Measurements from ENCODE around the gene TSHR.

The TSHR gene

DNA sequence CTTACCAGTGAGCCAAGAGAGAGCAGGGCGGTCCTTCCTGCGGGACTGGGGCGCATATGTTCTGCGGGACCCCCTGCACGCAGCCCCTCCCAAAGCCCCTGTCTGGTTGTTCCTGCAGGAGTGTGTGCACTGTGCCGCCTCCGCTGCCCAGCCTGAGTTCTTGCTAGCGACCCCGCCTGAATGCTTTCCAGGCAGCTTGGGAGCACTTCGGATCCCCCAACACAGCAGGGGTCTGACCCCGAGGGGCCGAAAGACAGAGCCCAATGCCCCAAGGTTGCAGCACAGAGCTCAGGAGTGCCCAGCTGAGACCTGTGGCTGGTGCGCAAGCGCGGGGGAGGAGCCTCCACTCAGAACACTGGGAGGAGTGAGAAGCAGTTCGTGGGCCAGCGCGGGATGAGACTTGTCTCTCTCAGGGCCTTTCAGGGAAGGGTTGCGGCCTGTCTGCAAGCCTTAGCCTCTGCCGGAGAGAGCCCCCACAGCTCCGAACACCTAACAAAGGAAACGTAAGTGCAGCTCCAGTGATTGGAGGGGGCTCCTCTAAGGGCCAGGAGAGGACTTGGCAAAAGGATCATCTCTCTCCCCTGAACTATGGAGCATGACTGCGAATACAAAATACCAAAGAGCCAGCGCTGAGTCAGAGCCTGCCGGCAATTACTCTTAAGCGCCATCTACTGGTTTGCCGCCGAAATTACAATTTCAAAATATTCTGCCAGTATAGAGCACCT, 214.8 kb downstream of the TSHR start:
- no peaks in the 10 kb centered on the region for H3K79me1 ChIP-seq (ENCODE audit: low read length)
- peak overlapping the region; percentile 93 for H2BK5ac ChIP-seq (ENCODE audit: low read length)
- DNase-seq = peak; percentile 92
- peak overlapping the region; percentile 64 for H3K27ac ChIP-seq (ENCODE audit: low read depth, low read length)
- H3K4me2 ChIP-seq (ENCODE audit: low read length) = peak overlapping the region; percentile 82
- no peaks in the 10 kb centered on the region for H3K79me2 ChIP-seq (ENCODE audit: control insufficient read depth, insufficient read depth, low read length)
- H3K4me1 ChIP-seq (ENCODE audit: control insufficient read depth, low read depth, low read length) = no peaks in the 10 kb centered on the region
- peak overlapping the region; percentile 88 for H3K18ac ChIP-seq (ENCODE audit: low read length)
- H4K5ac ChIP-seq (ENCODE audit: low read length) = no peak overlapping the region
- H3K9ac ChIP-seq (ENCODE audit: low read length) = peak overlapping the region; percentile 81
- no CpG with 5 or more reads among the region's 28 CpGs for WGBS (ENCODE audit: extremely low coverage, insufficient coverage, low lambda C conversion rate)
- H2BK15ac ChIP-seq (replicated peaks; ENCODE audit: low read depth) = no peak overlapping the region
- H2BK120ac ChIP-seq (ENCODE audit: low read depth, low read length) = no peak overlapping the region
- peak overlapping the region; percentile 96 for H3K56ac ChIP-seq (ENCODE audit: low read length)
- no peaks in the 10 kb centered on the region for H3K27me3 ChIP-seq (ENCODE audit: insufficient read depth, low read length, poor library complexity)
- H3K23ac ChIP-seq (ENCODE audit: low read length) = no peak overlapping the region
- peak overlapping the region; percentile 57 for H3K4me3 ChIP-seq (ENCODE audit: low read length)
- H3K36me3 ChIP-seq (ENCODE audit: control insufficient read depth, insufficient read depth, low read length) = no peaks in the 10 kb centered on the region
- H4K8ac ChIP-seq (ENCODE audit: low read depth, low read length) = no peak overlapping the region
- no peak overlapping the region for H2AK5ac ChIP-seq (ENCODE audit: low read length)
- H3K4ac ChIP-seq (ENCODE audit: low read depth, low read length) = peak overlapping the region; percentile 89

DNA sequence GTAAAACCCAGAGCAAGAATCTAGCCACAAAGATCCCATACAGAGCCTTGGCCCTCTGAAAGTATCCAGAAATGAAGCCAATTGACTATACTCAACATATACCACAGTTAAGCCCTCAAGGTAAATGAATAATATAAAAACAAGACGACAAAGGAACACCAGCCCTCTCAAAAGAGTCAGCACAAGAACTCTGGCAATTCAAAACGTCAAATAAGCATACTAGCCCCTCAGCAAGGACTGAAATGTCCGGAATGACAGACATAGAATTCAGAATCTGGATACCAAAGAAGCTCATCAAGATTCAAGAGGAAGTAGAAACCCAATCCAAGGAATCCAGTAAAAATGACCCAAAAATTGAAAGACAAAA, 215.4 kb downstream of the TSHR start:
- Histone ChIP-seq H3K4me3 (ENCODE audit: low read length) (no peak overlapping the region), H3K4me1 (ENCODE audit: control insufficient read depth, low read depth, low read length) (no peaks in the 10 kb centered on the region), H3K27ac (ENCODE audit: low read depth, low read length) (no peak overlapping the region), H4K8ac (ENCODE audit: low read depth, low read length) (no peak overlapping the region), H2BK5ac (ENCODE audit: low read length) (no peak overlapping the region), H2BK15ac (replicated peaks; ENCODE audit: low read depth) (no peak overlapping the region), H4K5ac (ENCODE audit: low read length) (no peak overlapping the region), H3K9ac (ENCODE audit: low read length) (no peak overlapping the region), H3K4me2 (ENCODE audit: low read length) (no peak overlapping the region), H2BK120ac (ENCODE audit: low read depth, low read length) (no peak overlapping the region), H3K27me3 (ENCODE audit: insufficient read depth, low read length, poor library complexity) (no peaks in the 10 kb centered on the region), H3K4ac (ENCODE audit: low read depth, low read length) (no peak overlapping the region), H3K23ac (ENCODE audit: low read length) (no peak overlapping the region), H3K79me1 (ENCODE audit: low read length) (no peaks in the 10 kb centered on the region), H3K36me3 (ENCODE audit: control insufficient read depth, insufficient read depth, low read length) (no peaks in the 10 kb centered on the region), H3K56ac (ENCODE audit: low read length) (no peak overlapping the region), H3K18ac (ENCODE audit: low read length) (no peak overlapping the region), H2AK5ac (ENCODE audit: low read length) (no peak overlapping the region), H3K79me2 (ENCODE audit: control insufficient read depth, insufficient read depth, low read length) (no peaks in the 10 kb centered on the region)
- no peak for DNase-seq
- WGBS (ENCODE audit: extremely low coverage, insufficient coverage, low lambda C conversion rate) = no CpG with 5 or more reads among the region's 3 CpGs

DNA sequence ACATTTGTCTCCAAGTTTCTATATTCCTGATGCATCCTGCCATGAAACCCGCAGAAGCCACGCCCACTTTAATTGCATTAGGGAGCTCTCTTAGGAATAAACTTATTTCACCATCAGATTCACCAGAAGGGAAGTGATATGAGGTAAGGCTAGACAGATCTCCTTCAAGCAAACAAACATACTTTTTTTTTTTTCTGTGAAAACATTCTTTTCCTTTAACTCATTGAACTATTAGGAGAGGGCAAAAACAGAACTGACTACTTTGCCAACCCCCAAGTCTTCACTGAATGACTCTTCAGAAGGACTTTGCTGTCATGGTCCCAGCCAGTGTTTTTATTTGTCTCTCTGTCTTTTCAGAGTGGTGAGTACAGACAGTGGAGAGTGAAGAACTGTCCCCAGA, 216.9 kb downstream of the TSHR start:
- no peaks in the 10 kb centered on the region for H3K27me3 ChIP-seq (ENCODE audit: insufficient read depth, low read length, poor library complexity)
- no peak overlapping the region for H2BK15ac ChIP-seq (replicated peaks; ENCODE audit: low read depth)
- no peak overlapping the region for H2BK120ac ChIP-seq (ENCODE audit: low read depth, low read length)
- no peak overlapping the region for H3K4me3 ChIP-seq (ENCODE audit: low read length)
- no peak overlapping the region for H2AK5ac ChIP-seq (ENCODE audit: low read length)
- no CpG with 5 or more reads among the region's 2 CpGs for WGBS (ENCODE audit: extremely low coverage, insufficient coverage, low lambda C conversion rate)
- no peak overlapping the region for H3K4me2 ChIP-seq (ENCODE audit: low read length)
- no peaks in the 10 kb centered on the region for H3K79me2 ChIP-seq (ENCODE audit: control insufficient read depth, insufficient read depth, low read length)
- no peak overlapping the region for H3K23ac ChIP-seq (ENCODE audit: low read length)
- no peak overlapping the region for H3K4ac ChIP-seq (ENCODE audit: low read depth, low read length)
- no peak overlapping the region for H3K56ac ChIP-seq (ENCODE audit: low read length)
- no peaks in the 10 kb centered on the region for H3K4me1 ChIP-seq (ENCODE audit: control insufficient read depth, low read depth, low read length)
- no peaks in the 10 kb centered on the region for H3K79me1 ChIP-seq (ENCODE audit: low read length)
- no peak overlapping the region for H3K18ac ChIP-seq (ENCODE audit: low read length)
- no peaks in the 10 kb centered on the region for H3K36me3 ChIP-seq (ENCODE audit: control insufficient read depth, insufficient read depth, low read length)
- H3K9ac ChIP-seq (ENCODE audit: low read length) = no peak overlapping the region
- H4K5ac ChIP-seq (ENCODE audit: low read length) = no peak overlapping the region
- no peak overlapping the region for H3K27ac ChIP-seq (ENCODE audit: low read depth, low read length)
- no peak for DNase-seq
- H2BK5ac ChIP-seq (ENCODE audit: low read length) = no peak overlapping the region
- no peak overlapping the region for H4K8ac ChIP-seq (ENCODE audit: low read depth, low read length)

DNA sequence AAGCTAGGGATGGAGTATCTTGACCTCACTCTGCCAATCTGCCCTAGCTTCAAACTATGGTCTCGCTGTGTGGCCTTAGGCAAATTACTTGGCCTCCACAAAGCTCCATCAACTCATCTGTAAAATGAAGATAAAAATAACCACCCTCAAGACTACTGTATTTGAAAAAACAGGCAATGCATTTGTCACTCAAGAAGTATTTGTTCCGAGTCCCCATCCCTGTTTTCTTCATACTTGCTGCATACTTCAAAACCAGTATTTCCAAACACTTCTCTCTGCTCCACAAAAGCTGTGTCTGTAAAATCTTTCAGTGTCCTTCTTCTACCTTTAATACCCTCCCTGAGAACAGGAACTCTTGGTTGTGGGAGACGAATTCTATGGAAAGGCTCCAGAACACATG, 217.5 kb downstream of the TSHR start:
- Histone ChIP-seq H4K8ac (ENCODE audit: low read depth, low read length) (no peak overlapping the region), H3K9ac (ENCODE audit: low read length) (no peak overlapping the region), H3K18ac (ENCODE audit: low read length) (no peak overlapping the region), H3K79me1 (ENCODE audit: low read length) (no peaks in the 10 kb centered on the region), H3K4ac (ENCODE audit: low read depth, low read length) (no peak overlapping the region), H3K4me2 (ENCODE audit: low read length) (no peak overlapping the region), H3K27ac (ENCODE audit: low read depth, low read length) (no peak overlapping the region), H2BK120ac (ENCODE audit: low read depth, low read length) (no peak overlapping the region), H3K23ac (ENCODE audit: low read length) (no peak overlapping the region), H4K5ac (ENCODE audit: low read length) (no peak overlapping the region), H3K27me3 (ENCODE audit: insufficient read depth, low read length, poor library complexity) (no peaks in the 10 kb centered on the region), H3K4me1 (ENCODE audit: control insufficient read depth, low read depth, low read length) (no peaks in the 10 kb centered on the region), H3K36me3 (ENCODE audit: control insufficient read depth, insufficient read depth, low read length) (no peaks in the 10 kb centered on the region), H3K56ac (ENCODE audit: low read length) (no peak overlapping the region), H2BK15ac (replicated peaks; ENCODE audit: low read depth) (no peak overlapping the region), H3K4me3 (ENCODE audit: low read length) (no peak overlapping the region), H2AK5ac (ENCODE audit: low read length) (no peak overlapping the region), H3K79me2 (ENCODE audit: control insufficient read depth, insufficient read depth, low read length) (no peaks in the 10 kb centered on the region), H2BK5ac (ENCODE audit: low read length) (no peak overlapping the region)
- no peak for DNase-seq
- no CpG with 5 or more reads among the region's 3 CpGs for WGBS (ENCODE audit: extremely low coverage, insufficient coverage, low lambda C conversion rate)

DNA sequence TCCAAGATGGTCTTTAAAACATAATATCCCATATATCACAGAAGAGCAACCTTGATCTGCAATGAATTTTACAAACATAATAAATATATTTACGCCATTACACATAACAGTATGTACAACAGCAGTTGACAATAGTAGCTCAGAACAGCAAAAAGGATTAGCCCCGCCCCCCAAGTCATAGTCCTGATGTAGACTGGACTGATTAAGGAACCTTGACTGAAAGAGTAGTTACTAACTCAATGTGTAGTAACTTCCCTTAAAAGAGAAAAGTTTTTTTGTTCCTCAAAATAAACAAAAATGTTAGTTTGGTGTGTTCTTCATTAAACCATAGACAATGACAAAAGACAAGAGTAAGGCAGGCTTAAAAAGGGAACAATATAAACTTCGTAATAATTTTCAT, 220.8 kb downstream of the TSHR start:
- DNase-seq = no peak
- no peak overlapping the region for H3K23ac ChIP-seq (ENCODE audit: low read length)
- H3K56ac ChIP-seq (ENCODE audit: low read length) = no peak overlapping the region
- no peak overlapping the region for H4K8ac ChIP-seq (ENCODE audit: low read depth, low read length)
- H3K4me3 ChIP-seq (ENCODE audit: low read length) = no peak overlapping the region
- H3K27ac ChIP-seq (ENCODE audit: low read depth, low read length) = no peak overlapping the region
- no peak overlapping the region for H3K18ac ChIP-seq (ENCODE audit: low read length)
- H2BK5ac ChIP-seq (ENCODE audit: low read length) = no peak overlapping the region
- no peak overlapping the region for H3K4me2 ChIP-seq (ENCODE audit: low read length)
- H3K27me3 ChIP-seq (ENCODE audit: insufficient read depth, low read length, poor library complexity) = no peaks in the 10 kb centered on the region
- WGBS (ENCODE audit: extremely low coverage, insufficient coverage, low lambda C conversion rate) = 100% methylated on average over 1 of the region's 3 CpGs
- H3K4ac ChIP-seq (ENCODE audit: low read depth, low read length) = no peak overlapping the region
- H2BK120ac ChIP-seq (ENCODE audit: low read depth, low read length) = no peak overlapping the region
- H3K9ac ChIP-seq (ENCODE audit: low read length) = no peak overlapping the region
- no peak overlapping the region for H4K5ac ChIP-seq (ENCODE audit: low read length)
- no peaks in the 10 kb centered on the region for H3K4me1 ChIP-seq (ENCODE audit: control insufficient read depth, low read depth, low read length)
- no peak overlapping the region for H2BK15ac ChIP-seq (replicated peaks; ENCODE audit: low read depth)
- no peaks in the 10 kb centered on the region for H3K79me1 ChIP-seq (ENCODE audit: low read length)
- H2AK5ac ChIP-seq (ENCODE audit: low read length) = no peak overlapping the region
- H3K79me2 ChIP-seq (ENCODE audit: control insufficient read depth, insufficient read depth, low read length) = no peaks in the 10 kb centered on the region
- no peaks in the 10 kb centered on the region for H3K36me3 ChIP-seq (ENCODE audit: control insufficient read depth, insufficient read depth, low read length)

DNA sequence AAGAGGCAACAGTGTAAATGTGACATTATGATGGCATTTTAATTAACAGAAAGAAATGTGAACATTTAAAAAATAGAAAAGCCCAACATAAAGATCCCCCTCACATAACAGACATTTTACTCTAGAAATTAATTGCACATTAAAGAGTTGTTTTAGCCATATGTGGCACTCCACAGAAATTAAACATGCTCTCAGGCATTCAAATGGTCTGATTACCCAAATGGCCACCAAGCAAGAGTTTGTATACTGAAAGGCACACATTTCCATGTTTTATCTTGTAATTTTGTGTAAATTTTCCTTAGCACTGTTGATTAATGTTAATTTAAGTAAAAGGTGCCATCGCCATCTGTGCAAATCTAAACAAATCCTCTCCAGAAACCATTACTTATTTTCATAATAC, 221.8 kb downstream of the TSHR start:
- Histone ChIP-seq H4K5ac (ENCODE audit: low read length) (no peak overlapping the region), H3K9ac (ENCODE audit: low read length) (no peak overlapping the region), H3K36me3 (ENCODE audit: control insufficient read depth, insufficient read depth, low read length) (no peaks in the 10 kb centered on the region), H3K18ac (ENCODE audit: low read length) (no peak overlapping the region), H2BK15ac (replicated peaks; ENCODE audit: low read depth) (no peak overlapping the region), H3K79me1 (ENCODE audit: low read length) (no peaks in the 10 kb centered on the region), H3K79me2 (ENCODE audit: control insufficient read depth, insufficient read depth, low read length) (no peaks in the 10 kb centered on the region), H3K4ac (ENCODE audit: low read depth, low read length) (no peak overlapping the region), H3K4me1 (ENCODE audit: control insufficient read depth, low read depth, low read length) (no peaks in the 10 kb centered on the region), H3K4me3 (ENCODE audit: low read length) (no peak overlapping the region), H3K27me3 (ENCODE audit: insufficient read depth, low read length, poor library complexity) (no peaks in the 10 kb centered on the region), H3K27ac (ENCODE audit: low read depth, low read length) (no peak overlapping the region), H3K23ac (ENCODE audit: low read length) (no peak overlapping the region), H2BK120ac (ENCODE audit: low read depth, low read length) (no peak overlapping the region), H2BK5ac (ENCODE audit: low read length) (no peak overlapping the region), H2AK5ac (ENCODE audit: low read length) (no peak overlapping the region), H3K56ac (ENCODE audit: low read length) (no peak overlapping the region), H4K8ac (ENCODE audit: low read depth, low read length) (no peak overlapping the region), H3K4me2 (ENCODE audit: low read length) (no peak overlapping the region)
- no CpG with 5 or more reads among the region's 1 CpG for WGBS (ENCODE audit: extremely low coverage, insufficient coverage, low lambda C conversion rate)
- DNase-seq = no peak

Measured in mesendoderm (in vitro differentiated cells).